ENCODE data around the gene INPP4B.

DNA sequence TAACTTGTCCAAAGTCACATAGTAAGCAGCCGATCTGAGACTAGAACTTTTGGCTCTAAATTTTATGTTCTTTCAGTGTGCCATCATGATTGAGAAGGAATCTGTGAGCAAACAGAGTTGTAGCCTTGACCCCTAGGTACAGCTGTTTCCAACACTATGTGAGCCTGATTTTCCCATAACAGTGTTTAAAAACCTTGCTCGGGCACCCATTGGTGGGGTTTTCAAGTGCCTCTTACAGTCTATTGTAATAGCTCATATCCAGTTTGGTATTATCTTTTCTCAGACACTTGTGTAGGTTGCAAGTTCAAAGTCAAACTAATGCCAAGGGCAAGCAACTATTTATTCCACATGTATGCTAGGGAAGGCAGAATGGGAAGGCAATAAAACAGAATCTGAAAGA, 467.9 kb downstream of the INPP4B start:
- TF ChIP-seq CTCF (conservative IDR thresholded peaks at IDR 0.05; ENCODE audit: low read length), result no peak
- no peak for TF ChIP-seq EZH2phosphoT487 (IDR thresholded peaks at IDR 0.05; ENCODE audit: borderline replicate concordance, low read depth, low read length)
